HEK293 (cell line): Measurements from ENCODE around the gene MRPL41.
A peak's percentile ranks its signal among the peaks of the same experiment; 100 is the strongest.
"Not testable (repeated sequence)": the region's sequence is repeated elsewhere in the genome, so short reads cannot be mapped to it uniquely, and the experiment has no call there.

Source experiments
- CTCF ChIA-PET: fragments of 350-600 bp; formaldehyde crosslinking; extraction: SDS; loops from one replicate; lab custom pipeline; 2021; ENCODE audit warnings: antibody characterized with exemption; lab: Yijun Ruan, JAX
- POLR2A ChIA-PET: fragments of 300-600 bp; formaldehyde crosslinking; extraction: SDS; loops from one replicate; lab custom pipeline; 2020; ENCODE audit warnings: antibody characterized with exemption, inconsistent platforms; lab: Yijun Ruan, JAX
- H3K27ac ChIP-seq: fragments of 200-500 bp; sonication (Bioruptor generic); 2 replicates; pipeline ENCODE4 v1.5.1; 2014; ENCODE audit warnings: low read depth, low read length, control low read depth, inconsistent platforms; ENCODE audit errors: extremely low read depth
- H3K36me3 ChIP-seq, 2 experiments: fragments of 200-500 bp in 1 of 2; sonication (Bioruptor generic) in 1 of 2; 1 replicate in 1 of 2; 2 replicates in 1 of 2; pipeline ENCODE4 v1.5.1; 2014 to 2017; ENCODE audit warnings: inconsistent platforms in 2 of 2, low read length in 2 of 2; ENCODE audit not compliant: control insufficient read depth in 2 of 2, insufficient read depth in 1 of 2
- H3K4me1 ChIP-seq: fragments of 200-500 bp; sonication (Bioruptor generic); 2 replicates; pipeline ENCODE4 v1.5.1; 2014; ENCODE audit warnings: mild to moderate bottlenecking, low read length, inconsistent platforms; ENCODE audit not compliant: control insufficient read depth, insufficient read depth
- H3K4me3 ChIP-seq: 2 replicates; pipeline ENCODE4 v1.5.1; 2011; ENCODE audit warnings: low read depth, mild to moderate bottlenecking, control low read depth, low read length, moderate library complexity
- H3K9me3 ChIP-seq: fragments of 200-500 bp; sonication (Bioruptor generic); 2 replicates; pipeline ENCODE4 v1.5.1; 2014; ENCODE audit warnings: low read depth, low read length, inconsistent platforms; ENCODE audit not compliant: control insufficient read depth, insufficient read depth
- MZF1 ChIP-seq: fragments of 450-650 bp; formaldehyde crosslinking; IDR thresholded peaks from 2 replicates; pipeline ENCODE4 v1.5.1; 2017; ENCODE audit warnings: missing biosample characterization, missing genetic modification characterization, borderline replicate concordance
- REPIN1 ChIP-seq: fragments of 450-650 bp; formaldehyde crosslinking; IDR thresholded peaks from 2 replicates; pipeline ENCODE4 v1.5.1; 2017; ENCODE audit warnings: missing biosample characterization, missing genetic modification characterization, low read depth
- ZNF10 ChIP-seq: fragments of 450-650 bp; formaldehyde crosslinking; IDR thresholded peaks from 2 replicates; pipeline ENCODE4 v1.5.1; 2017; ENCODE audit warnings: missing biosample characterization, missing genetic modification characterization
- ZNF155 ChIP-seq: fragments of 450-650 bp; formaldehyde crosslinking; IDR thresholded peaks from 2 replicates; pipeline ENCODE4 v1.5.1; 2016; ENCODE audit warnings: missing biosample characterization, missing genetic modification characterization
- ZNF211 ChIP-seq: fragments of 450-650 bp; formaldehyde crosslinking; IDR thresholded peaks from 2 replicates; pipeline ENCODE4 v1.5.1; 2016; ENCODE audit warnings: low read depth, missing biosample characterization, missing genetic modification characterization
- ZNF48 ChIP-seq: fragments of 450-650 bp; formaldehyde crosslinking; IDR thresholded peaks from 2 replicates; pipeline ENCODE4 v1.5.1; 2016; ENCODE audit warnings: missing biosample characterization, missing genetic modification characterization
- TF ChIP-seq, protein P1 (sequence below): fragments of 450-650 bp; formaldehyde crosslinking; IDR thresholded peaks from 2 replicates; pipeline ENCODE4 v1.5.1; 2016; ENCODE audit warnings: missing biosample characterization, missing genetic modification characterization
- TF ChIP-seq, protein P2 (sequence below): fragments of 450-650 bp; formaldehyde crosslinking; IDR thresholded peaks from 2 replicates; pipeline ENCODE4 v1.5.1; 2016; ENCODE audit warnings: missing biosample characterization, missing genetic modification characterization
- TF ChIP-seq, protein P3 (sequence below): fragments of 450-650 bp; IDR thresholded peaks from 2 replicates; pipeline ENCODE4 v1.5.1; 2018; ENCODE audit warnings: missing biosample characterization, mild to moderate bottlenecking, missing genetic modification characterization

The MRPL41 gene

DNA sequence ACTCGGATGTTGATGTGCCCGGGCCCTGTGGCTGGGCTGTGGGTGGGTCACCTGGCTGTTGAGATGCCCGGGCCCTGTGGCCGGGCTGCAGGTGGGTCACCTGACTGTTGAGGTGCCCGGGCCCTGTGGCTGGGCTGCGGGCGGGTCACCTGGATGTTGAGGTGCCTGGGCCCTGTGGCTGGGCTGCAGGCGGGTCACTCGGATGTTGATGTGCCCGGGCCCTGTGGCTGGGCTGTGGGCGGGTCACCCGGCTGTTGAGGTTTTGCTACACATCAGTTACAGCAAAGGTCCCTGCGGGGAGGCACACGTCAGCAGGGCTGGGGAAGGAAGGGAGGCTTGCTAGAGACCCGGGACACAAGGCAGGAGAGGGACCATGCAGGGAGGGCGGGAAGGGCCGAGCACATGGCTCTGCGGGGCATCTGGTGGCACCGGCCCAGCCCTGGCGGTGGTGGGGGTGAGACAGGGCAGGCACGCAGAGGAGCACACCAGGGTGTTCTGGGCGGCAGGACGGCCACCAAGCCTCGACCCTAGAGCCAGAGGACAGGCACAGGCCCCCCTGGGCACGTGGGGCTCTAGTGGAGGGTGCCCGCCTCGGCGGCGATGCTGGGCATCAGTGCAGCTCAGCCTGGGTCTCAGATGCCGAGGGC is 36.9 kb upstream of the MRPL41 start:
- H3K36me3 ChIP-seq: no peaks in the 10 kb centered on the region
- TF ChIP-seq, protein P1, sequence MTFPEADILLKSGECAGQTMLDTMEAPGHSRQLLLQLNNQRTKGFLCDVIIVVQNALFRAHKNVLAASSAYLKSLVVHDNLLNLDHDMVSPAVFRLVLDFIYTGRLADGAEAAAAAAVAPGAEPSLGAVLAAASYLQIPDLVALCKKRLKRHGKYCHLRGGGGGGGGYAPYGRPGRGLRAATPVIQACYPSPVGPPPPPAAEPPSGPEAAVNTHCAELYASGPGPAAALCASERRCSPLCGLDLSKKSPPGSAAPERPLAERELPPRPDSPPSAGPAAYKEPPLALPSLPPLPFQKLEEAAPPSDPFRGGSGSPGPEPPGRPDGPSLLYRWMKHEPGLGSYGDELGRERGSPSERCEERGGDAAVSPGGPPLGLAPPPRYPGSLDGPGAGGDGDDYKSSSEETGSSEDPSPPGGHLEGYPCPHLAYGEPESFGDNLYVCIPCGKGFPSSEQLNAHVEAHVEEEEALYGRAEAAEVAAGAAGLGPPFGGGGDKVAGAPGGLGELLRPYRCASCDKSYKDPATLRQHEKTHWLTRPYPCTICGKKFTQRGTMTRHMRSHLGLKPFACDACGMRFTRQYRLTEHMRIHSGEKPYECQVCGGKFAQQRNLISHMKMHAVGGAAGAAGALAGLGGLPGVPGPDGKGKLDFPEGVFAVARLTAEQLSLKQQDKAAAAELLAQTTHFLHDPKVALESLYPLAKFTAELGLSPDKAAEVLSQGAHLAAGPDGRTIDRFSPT (tag by site-specific recombination): peak; percentile 60
- no peak for TF ChIP-seq REPIN1 (tag by site-specific recombination)
- TF ChIP-seq, all 188 proteins: peak for 1
- H3K4me1 ChIP-seq: no peaks in the 10 kb centered on the region
- no peak overlapping the region for H3K27ac ChIP-seq
- POLR2A ChIA-PET: no interaction called here
- no peak overlapping the region for H3K4me3 ChIP-seq
- CTCF ChIA-PET: no interaction called here
- H3K9me3 ChIP-seq: no peaks in the 10 kb centered on the region

DNA sequence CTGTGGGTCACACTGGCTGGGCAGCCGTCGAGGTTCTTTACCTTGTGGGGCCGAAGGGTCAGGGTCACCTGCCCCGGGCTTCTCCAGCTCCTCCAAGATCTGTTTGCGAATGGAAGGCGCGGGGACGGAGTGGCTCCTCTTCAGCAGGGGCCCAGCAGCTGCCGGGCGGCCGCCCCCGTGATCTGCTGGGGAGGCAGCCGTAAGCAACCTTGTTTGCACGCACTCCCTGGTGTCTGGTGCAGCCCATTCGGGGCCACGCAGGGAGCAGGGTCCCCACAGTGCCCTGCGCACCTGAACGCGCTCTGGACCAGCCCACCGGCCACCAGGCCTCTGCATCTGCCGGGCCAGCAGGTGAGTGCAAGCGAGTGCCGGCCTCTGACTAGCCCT is 36.3 kb upstream of the MRPL41 start:
- ChIA-PET CTCF (no interaction called here), POLR2A (no interaction called here)
- Histone ChIP-seq H3K27ac (no peak overlapping the region), H3K4me1 (no peaks in the 10 kb centered on the region), H3K9me3 (no peaks in the 10 kb centered on the region), H3K36me3 (no peaks in the 10 kb centered on the region), H3K4me3 (no peak overlapping the region)
- TF ChIP-seq ZNF10 (tag by site-specific recombination) (0 out of 2 replicates have a peak, but pooled peaks have one; percentile 53), MZF1 (tag by site-specific recombination) (no peak)

DNA sequence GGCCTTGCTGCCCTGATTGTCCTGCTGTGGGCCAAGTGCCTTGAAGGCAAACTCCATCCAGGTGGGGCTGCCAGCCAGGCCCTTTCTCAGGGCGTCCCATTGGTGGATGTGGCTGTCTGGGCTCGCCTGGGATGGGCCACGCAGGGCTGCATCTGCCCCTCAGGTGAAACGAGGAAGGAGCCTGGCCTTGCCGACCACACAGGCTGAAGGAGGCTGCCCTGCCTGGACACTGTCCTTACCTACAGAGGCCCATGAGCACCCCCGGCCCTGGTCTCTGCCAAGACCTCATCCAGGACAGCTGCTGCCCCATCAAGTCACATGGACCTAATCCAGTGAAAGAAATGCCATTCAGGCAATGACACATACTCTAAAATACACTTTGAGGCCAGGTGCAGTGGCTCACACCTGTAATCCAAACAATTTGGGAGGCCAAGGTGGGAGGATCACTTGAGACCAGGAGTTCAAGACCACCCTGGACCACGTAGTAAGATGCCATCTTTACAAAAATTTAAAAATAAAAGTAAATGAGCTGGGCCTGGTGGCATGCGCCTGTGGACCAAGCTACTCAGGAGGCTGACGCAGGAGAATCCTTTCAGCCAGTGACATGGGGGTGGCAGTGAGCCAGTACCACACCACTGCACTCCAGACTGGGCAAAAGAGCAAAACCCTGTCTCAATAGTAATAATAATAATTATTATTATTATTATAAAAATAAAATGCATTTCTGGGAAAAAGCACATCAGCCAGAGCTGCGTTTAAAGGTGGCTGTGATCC is 35.3 kb upstream of the MRPL41 start:
- H3K9me3 ChIP-seq: no peaks in the 10 kb centered on the region
- H3K36me3 ChIP-seq: no peaks in the 10 kb centered on the region
- H3K27ac ChIP-seq: no peak overlapping the region
- no peaks in the 10 kb centered on the region for H3K4me1 ChIP-seq
- POLR2A ChIA-PET: no interaction called here
- CTCF ChIA-PET: interaction anchor here (0.8 kb wide), 1 partner anchor 15 kb away, joined by 3 read pairs; no protein-coding TSS in a partner anchor
- H3K4me3 ChIP-seq: no peak overlapping the region
- TF ChIP-seq ZNF155 (no peak), MZF1 (tag by site-specific recombination) (no peak)
- TF ChIP-seq, protein P1 (tag by site-specific recombination): 0 out of 2 replicates have a peak, but pooled peaks have one; percentile 49

DNA sequence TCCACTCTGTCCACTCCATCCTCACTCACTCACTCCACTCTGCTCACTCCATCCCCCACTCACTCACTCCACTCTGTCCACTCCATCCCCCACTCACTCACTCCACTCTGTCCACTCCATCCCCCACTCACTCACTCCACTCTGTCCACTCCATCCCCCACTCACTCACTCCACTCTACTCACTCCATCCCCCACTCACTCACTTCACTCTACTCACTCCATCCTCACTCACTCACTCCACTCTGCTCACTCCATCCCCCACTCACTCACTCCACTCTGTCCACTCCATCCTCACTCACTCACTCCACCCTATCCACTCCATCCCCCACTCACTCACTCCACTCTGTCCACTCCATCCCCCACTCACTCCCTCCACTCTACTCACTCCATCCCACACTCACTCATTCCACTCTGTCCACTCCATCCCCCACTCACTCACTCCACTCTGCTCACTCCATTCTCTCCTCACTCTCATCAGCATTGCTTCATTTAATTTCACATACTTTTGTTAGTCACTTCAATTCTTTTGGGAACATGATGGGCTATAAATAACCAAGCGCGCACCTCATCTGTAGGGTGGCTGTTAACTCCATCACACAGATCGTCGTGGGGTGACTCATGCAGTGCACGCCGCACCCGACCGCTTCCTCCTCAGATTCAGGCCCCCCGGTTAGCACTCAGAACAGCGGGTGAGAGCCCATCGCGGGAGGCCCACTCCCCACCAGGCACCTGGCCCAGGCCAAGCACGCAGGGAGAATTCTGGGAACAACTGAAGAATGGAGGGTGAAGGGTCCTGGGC is 32.8 kb upstream of the MRPL41 start:
- H3K9me3 ChIP-seq, CTCF ChIA-PET, H3K36me3 ChIP-seq, H3K4me3 ChIP-seq, POLR2A ChIA-PET, H3K27ac ChIP-seq, H3K4me1 ChIP-seq: not testable (repeated sequence)

DNA sequence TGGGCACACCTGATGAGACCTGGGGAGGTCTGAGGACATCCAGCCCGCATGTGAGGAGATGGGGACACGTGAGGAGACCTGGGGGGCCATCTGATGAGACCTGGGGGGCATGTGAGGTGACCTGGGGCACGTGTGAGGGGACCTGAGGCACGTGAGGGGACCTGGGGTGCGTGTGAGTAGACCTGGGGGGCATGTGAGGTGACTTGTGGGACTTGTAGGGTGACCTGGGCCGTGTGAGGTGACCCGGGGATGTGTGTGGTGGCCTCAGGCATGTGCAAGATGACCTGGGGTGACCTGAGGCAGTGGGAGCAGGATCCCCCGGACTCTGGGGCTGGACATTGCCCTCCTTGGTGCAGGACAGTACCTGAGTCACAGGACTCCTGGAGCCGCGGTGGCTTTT is 32.1 kb upstream of the MRPL41 start:
- no peaks in the 10 kb centered on the region for H3K9me3 ChIP-seq
- ChIA-PET CTCF (interaction anchor here (1.5 kb wide), 1 partner anchor 753 kb away, joined by 3 read pairs; no protein-coding TSS in a partner anchor), POLR2A (no interaction called here)
- H3K4me1 ChIP-seq: no peaks in the 10 kb centered on the region
- no peaks in the 10 kb centered on the region for H3K36me3 ChIP-seq
- no peak overlapping the region for H3K4me3 ChIP-seq
- H3K27ac ChIP-seq: no peak overlapping the region
- TF ChIP-seq ZNF211 (tag by site-specific recombination) (no peak), ZNF48 (no peak)
- TF ChIP-seq, protein P2, sequence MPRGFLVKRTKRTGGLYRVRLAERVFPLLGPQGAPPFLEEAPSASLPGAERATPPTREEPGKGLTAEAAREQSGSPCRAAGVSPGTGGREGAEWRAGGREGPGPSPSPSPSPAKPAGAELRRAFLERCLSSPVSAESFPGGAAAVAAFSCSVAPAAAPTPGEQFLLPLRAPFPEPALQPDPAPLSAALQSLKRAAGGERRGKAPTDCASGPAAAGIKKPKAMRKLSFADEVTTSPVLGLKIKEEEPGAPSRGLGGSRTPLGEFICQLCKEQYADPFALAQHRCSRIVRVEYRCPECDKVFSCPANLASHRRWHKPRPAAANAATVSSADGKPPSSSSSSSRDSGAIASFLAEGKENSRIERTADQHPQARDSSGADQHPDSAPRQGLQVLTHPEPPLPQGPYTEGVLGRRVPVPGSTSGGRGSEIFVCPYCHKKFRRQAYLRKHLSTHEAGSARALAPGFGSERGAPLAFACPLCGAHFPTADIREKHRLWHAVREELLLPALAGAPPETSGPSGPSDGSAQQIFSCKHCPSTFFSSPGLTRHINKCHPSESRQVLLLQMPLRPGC (tag by site-specific recombination): no peak
- TF ChIP-seq, protein P3, sequence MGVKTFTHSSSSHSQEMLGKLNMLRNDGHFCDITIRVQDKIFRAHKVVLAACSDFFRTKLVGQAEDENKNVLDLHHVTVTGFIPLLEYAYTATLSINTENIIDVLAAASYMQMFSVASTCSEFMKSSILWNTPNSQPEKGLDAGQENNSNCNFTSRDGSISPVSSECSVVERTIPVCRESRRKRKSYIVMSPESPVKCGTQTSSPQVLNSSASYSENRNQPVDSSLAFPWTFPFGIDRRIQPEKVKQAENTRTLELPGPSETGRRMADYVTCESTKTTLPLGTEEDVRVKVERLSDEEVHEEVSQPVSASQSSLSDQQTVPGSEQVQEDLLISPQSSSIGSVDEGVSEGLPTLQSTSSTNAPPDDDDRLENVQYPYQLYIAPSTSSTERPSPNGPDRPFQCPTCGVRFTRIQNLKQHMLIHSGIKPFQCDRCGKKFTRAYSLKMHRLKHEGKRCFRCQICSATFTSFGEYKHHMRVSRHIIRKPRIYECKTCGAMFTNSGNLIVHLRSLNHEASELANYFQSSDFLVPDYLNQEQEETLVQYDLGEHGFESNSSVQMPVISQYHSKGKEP (tag by site-specific recombination): no peak
